Testis (tissue), 2 donors: Measurements from ENCODE around the gene IDE.

ENCODE experiments used
- POLR2A ChIP-seq: fragments of 450-650 bp; IDR thresholded peaks from one replicate; pipeline ENCODE4 v1.6.1; 2017; ENCODE audit warnings: antibody characterized with exemption, mild to moderate bottlenecking, moderate library complexity
- TF ChIP-seq, protein P1 (sequence below), 3 experiments: fragments of 450-650 bp in 2 of 3; fragments of 200-600 bp in 1 of 3; sonication (generic) in 1 of 3; IDR thresholded peaks; one replicate each; pipeline ENCODE4 v1.5.1; 2016 to 2019; ENCODE audit warnings: antibody characterized with exemption in 3 of 3, mild to moderate bottlenecking in 2 of 3, moderate library complexity in 1 of 3

DNA sequence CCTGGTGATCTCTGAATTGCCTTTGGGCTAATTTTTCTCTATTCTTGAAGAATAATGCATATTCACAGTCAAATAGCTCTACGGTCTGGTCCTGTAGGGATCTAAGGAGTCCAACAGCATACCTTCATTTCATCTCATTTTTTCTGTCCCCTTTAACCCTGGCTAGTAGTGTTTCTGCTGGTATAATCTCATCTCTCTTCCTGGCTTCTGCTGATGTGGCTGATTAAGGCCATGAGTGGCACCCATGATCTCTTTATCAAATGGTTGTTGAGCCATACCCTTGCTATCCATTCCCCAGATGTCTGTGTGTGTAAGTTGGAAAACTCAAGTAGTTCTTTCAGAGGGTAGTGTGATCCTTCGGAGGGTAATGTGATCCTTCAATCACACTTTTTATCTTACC lies 163.4 kb downstream of the IDE start:
- TF ChIP-seq, protein P1, sequence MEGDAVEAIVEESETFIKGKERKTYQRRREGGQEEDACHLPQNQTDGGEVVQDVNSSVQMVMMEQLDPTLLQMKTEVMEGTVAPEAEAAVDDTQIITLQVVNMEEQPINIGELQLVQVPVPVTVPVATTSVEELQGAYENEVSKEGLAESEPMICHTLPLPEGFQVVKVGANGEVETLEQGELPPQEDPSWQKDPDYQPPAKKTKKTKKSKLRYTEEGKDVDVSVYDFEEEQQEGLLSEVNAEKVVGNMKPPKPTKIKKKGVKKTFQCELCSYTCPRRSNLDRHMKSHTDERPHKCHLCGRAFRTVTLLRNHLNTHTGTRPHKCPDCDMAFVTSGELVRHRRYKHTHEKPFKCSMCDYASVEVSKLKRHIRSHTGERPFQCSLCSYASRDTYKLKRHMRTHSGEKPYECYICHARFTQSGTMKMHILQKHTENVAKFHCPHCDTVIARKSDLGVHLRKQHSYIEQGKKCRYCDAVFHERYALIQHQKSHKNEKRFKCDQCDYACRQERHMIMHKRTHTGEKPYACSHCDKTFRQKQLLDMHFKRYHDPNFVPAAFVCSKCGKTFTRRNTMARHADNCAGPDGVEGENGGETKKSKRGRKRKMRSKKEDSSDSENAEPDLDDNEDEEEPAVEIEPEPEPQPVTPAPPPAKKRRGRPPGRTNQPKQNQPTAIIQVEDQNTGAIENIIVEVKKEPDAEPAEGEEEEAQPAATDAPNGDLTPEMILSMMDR (IDR thresholded peaks at IDR 0.05), result no peak
- no peak for TF ChIP-seq POLR2A
